Activated T-helper 1 cell treated with Interleukin-2 at 50 U/mL for 16 hours (primary cell): ENCODE measurements around the gene TYW1.
"Not testable (repeated sequence)": the region's sequence is repeated elsewhere in the genome, so short reads cannot be mapped to it uniquely, and the experiment has no call there.

Source experiments
- DNase-seq: peaks from one replicate; pipeline ENCODE4 v3.0.0-alpha.2; 2020; ENCODE audit warnings: low read depth

TYW1 gene

DNA sequence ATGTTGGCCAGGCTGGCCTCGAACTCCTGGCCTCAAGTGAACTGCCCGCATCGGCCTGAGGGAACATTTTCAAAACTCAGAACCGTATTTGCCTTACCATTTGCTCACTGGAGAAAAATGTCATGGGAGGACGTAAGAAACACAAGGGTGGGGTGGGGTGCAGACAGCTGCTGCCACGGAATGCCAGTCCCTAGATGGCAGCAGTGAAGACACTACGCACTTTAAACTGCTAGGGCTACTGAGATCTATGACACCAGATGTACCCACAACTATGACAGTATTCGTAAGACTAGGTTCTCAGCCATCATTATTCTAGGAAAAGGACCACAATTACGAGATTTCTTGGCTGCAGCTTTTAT lies 2.0 kb upstream of the TYW1 start:
- DNase-seq: peak; percentile 20

GRCh38 chr7:66995050-66995776 lies 1.4 kb upstream of the TYW1 start, which contains the start of gene SBDS:
SBDS (minus strand) TSS chr7:66995586; CDS start chr7:66995417, 169 bp downstream.
- peak; percentile 86 for DNase-seq

GRCh38 chr7:67000601-67001258 lies 4.1 kb downstream of the TYW1 start:
- not testable (repeated sequence) for DNase-seq

DNA sequence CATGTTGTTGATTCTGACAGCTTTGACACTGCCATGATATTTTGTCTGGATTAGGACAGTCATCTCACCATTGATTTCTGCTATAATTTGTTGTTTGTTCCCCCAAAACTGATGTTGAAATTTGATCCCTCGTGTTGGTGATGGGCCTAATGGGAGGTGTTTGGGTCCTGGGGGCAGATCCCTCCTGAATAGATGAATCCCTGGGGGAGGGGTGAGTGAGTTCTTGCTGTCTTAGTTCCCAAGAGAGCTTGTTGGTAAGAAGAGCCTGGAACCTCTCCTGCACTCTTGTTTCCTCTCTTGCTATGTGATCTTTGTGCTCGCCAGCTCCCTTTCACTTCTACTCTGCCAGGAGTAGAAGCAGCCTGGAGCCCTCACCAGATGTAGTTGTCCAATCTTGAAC lies 7.5 kb downstream of the TYW1 start:
- not testable (repeated sequence) for DNase-seq

DNA sequence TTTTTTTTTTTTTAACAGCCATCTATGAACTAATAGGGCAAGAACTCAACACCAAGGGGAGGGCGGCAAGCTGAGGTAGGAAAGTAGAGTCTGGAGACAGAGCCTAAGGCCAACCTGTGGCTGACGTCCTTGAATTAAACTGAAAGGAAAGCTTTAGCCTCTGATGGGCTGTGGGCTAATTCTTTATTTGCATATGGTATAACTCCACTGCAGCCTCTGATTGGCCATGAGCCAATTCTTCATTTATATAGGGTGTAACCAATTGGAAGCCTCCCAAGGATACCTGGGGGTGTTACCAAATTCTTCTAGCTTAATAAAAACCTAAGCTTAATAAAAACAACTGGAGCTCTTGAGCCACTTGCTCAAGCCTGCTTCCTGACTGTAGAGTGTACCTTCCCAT lies 10.3 kb downstream of the TYW1 start:
- no peak for DNase-seq

DNA sequence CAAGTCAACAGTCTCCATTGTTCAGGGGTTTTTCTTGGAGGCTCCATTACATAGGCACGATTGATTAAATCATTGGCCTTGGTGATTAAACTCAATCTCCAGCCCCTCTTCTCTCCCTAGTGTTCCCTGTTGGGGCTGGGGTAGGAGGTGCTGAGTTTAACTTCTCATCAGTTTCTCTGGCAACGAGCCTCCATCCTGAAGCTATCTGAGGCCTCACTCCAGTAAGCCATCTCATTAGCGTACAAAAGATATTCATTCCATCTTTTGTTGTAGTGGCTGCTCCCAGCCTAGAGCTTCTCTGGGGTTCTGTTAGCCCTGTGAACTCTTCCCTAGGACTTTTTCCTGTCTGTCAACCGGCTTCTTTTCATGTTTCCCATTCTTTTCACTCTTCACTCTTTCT lies 11.6 kb downstream of the TYW1 start:
- DNase-seq: no peak

DNA sequence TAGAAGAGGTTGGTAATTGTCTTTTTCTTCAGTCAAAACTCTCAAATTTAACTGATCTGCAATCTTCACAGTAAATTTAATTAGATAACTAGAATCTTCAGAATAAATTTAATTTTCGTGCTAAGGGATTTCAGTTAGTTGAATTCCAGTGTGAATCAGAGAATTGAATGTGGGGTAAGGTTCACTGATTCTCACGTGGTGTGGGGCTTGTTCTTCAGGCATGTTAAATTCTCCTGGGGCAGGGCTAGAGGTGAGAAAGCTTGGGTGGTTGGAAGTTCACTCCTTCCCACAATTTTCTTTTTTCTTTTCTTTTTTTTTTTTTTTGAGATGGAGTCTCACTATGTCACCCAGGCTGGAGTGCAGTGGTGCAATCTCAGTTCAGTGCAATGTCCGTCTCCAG lies 13.0 kb downstream of the TYW1 start:
- not testable (repeated sequence) for DNase-seq

- DNase-seq: not testable (repeated sequence)
Observed at GRCh38 chr7:67014076-67014622, 17.5 kb downstream of the TYW1 start.

- not testable (repeated sequence) for DNase-seq
Observed at GRCh38 chr7:67017971-67018370, 21.3 kb downstream of the TYW1 start.

DNA sequence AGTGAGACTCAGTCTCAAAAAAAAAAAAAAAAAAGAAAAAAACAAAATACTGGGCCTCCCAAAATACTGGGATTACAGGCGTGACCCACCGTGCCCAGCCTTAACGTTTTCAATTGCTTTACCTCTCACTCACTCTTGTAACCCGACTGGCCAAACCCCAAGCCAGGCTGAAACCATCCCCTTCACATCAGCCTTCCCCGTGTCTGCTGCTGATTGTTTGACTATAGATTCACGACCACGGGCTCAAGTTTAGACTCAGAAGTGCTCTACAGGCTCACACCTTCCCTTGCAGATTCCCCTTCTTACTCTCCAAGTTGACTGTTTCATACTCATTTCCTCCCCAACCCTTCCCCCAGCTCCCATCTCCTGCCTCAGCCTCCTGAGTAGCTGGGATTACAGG lies 22.3 kb downstream of the TYW1 start:
- no peak for DNase-seq

DNA sequence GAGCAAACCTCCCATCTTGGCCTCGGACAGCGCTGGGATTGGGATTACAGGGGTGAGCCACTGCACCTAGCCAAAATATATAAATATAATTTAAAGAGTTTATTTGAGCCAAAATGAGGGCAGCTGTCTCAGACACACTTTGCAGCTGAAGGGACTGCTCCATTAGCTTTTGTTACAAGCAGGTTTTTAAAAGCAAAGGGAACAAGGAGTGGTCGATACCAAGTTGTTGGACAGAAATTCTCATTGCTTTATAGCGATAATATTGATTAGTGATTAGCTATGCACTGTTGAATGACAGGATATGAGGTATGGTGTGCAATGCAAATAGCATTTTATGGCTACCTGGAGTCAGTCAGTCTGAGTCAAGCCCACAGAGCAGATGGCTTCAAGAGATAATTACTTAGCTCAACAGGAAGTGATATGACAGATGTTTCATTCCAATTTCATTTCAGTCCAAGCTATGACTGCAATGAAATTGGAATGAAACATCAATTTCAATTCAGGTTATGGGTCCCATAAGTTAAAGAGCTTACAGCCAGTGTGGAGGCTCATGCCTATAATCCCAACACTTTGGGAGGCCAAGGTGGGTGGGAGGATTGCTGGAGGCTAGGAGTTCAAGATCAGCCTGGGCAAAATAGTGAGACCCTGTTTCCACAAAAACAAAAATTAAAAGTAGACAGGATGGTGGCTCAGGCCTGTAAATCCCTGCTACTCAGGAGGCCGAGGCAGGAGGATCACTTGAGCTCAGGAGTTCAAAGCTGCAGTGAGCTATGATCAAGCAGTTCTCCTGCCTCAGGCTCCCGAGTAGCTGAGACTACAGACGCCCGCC lies 23.1 kb downstream of the TYW1 start:
- no peak for DNase-seq

DNA sequence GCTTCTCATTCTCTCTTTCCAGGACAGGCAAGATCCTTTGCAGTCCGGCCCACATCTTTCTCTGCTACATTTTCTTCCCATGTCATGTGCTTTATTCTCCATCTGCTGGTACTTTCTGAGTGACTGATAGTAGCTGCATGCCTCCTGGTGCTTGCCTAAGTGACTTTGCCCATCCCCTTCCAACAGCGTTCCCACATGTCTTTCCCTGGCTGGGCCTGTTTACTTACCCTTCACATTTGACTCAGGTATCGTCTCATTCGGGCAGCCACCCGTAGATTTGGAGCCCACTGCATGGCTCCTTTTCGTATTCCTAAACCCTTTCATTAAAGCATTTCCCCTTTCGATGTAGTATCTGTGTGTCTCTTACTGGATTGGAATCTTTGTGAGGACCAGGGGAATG lies 24.6 kb downstream of the TYW1 start:
- no peak for DNase-seq

GRCh38 chr7:67022511-67022910 lies 25.9 kb downstream of the TYW1 start:
- no peak for DNase-seq

GRCh38 chr7:67025459-67025858 lies 28.8 kb downstream of the TYW1 start:
- DNase-seq: not testable (repeated sequence)

DNA sequence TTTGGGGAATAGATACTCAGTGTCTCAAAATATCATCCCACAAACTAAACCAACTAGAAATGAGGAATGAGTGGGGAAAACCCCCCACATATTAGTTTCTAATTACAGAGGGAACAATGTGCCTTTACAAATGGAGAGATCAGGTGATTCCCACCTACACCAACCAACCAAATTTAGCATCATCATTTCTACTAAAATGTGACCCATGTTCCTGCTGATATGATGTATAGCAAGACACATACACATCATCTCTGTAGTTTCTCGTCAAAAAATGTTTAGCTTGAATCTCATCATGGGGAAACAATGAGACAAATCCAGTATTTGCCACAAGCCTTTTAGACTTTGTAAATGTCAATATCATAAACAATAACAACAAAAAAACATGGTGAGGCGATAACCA lies 35.1 kb downstream of the TYW1 start:
- not testable (repeated sequence) for DNase-seq

- DNase-seq: no peak
Observed at GRCh38 chr7:67033251-67033650, 36.6 kb downstream of the TYW1 start.

DNA sequence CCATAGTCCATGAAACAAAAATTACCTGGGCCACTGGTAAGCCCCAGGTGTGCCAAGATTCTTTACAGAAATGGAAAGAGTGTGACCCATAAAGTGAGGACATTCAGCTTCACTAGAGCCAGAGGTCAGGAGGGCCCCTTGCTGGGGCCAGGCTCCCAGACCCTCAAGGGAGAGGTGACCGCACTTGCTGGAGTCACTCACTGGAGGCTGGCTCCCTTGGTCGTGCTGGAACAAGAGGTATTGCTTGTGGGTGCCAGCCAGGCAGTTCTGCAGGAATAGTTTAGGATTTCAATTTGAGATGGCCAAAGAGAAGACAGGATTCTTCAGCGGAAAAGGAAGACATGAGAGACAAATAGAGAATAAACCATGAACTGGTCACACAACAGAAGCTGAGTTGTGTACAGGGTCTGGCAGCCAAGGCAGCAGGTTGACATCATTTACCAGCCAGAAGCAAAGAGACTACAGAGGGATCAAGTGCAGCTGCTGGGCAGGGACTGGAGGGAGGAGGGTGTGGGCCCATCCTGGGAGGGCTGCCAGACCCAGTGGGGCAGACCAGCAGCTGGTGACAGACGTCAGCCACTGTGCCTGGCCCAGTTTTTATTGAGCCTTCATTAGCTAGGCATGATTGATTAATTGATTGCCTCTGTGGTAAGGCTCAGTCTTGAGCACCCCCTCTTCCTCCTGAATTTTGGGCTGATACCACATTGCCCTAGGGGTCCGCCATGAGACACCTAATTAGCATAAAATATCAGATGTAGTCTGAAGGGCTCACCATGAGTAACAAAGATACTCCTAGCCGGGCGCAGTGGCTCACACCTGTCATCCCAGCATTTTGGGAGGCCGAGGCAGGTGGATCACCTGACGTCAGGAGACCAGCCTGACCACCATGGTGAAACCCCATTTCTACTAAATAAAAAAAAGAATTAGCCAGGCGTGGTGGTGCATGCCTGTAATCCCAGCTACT lies 40.1 kb downstream of the TYW1 start:
- DNase-seq: not testable (repeated sequence)

DNA sequence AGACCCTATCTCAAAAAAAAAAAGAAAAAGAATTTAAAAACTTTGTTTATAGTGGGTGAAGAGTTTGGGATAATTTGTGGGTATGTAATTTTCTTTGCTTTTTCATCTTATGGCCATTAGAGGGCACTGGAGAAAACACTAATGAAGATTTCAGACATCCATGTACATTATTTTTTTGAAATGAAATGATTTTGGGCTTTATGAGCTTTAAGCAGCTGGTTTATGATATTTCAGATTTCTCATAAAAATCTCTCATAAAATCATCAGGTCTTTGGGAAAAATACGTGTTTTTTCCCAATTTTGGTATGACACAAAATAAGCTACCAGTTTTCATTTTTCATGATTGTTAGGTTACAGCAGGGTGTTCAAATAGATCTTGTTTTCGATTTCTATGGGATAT lies 44.2 kb downstream of the TYW1 start:
- DNase-seq: not testable (repeated sequence)

DNA sequence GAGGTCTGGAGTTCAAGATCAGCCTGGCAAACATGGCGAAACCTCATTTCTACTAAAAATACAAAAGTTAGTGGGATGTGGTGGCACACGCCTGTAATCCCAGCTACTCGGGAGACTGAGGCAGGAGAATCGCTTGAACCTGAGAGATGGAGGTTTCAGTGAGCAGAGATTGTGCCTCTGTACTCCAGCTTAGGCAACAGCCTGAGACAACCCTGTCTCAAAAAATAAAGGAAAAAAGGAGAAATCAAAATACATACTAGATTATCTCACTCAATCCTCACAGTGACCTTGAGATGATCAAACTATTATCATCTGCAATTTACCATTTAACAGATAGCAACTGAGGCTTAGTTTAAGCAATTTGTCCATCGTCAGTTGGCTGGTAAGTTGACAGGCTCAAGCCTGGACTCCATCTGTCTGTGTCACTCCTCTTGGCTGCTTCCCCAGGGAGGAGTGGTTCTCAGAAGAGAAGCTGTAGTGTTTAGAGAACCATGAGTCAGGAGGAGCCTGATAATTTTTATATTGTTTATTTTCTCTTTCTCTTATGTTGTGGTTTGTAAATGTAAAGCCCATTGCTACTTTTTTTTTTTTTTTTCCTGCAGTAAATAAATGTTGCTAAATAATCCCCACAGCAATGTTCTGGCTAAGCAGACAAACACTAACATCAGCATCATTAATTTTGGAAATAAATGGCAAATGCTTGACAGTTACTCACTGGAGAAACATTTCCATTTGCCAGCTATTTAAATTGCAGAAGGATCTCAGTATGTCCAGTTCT lies 46.3 kb downstream of the TYW1 start:
- DNase-seq: not testable (repeated sequence)

- DNase-seq: not testable (repeated sequence)
Observed at GRCh38 chr7:67043559-67043930, 46.9 kb downstream of the TYW1 start.
